A549 treated with AZD2906 at 1 μM for 4 hours (cell line): ENCODE measurements around the gene GIMAP4. TPM values are rescaled to one million over a fixed set of nuclear protein-coding genes. Genes with fewer than 3 reads are reported as not detected.

Source experiments
- total RNA-seq: library from RNA; stranded (reverse); fragments of 200-300 nt; extraction: Qiagen RNA extraction; gene quantifications from 5 replicates; pipeline ENCODE4 v1.2.3, GENCODE V29; 2022

Gene GIMAP4
- total RNA-seq, result not detected in 5 replicates

DNA sequence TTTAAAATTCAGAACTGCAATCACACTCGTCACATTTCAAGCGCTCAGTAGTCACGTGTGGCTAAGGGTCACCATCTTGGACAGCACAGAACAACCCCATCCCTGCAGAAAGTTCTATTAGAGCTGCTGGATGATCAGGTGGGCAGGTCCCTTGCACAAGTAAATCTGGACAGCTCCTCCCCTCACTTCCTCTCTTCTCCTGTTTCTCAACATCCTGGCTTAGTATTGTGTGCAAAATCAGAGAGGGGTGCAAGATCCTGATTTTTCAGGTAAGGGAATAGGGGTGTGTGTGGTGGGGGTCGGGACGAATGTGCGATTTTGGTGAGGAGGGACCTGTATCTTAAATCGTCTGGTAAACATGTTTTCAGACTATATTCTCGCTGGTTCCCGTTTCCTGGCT, at the start of gene GIMAP4:
TSS of gene GIMAP4 (plus strand) at position 222 of the 400 bp plus-strand sequence. CDS start 2,512 bp downstream, outside the sequence.

Other genes starting within 250 kb of the GIMAP4 start
- gene LRRC61, start 244.0 kb upstream of the GIMAP4 start, total RNA-seq, result 0.06 to 0.15 TPM (median 0.10 TPM) in 5 replicates
- gene ACTR3C, start 243.8 kb upstream of the GIMAP4 start, total RNA-seq, result 0.06 to 0.07 TPM in 2 of 5 replicates, not detected in the others
- not detected in 5 replicates for gene RARRES2, start 225.8 kb upstream of the GIMAP4 start, total RNA-seq
- gene REPIN1, start 198.6 kb upstream of the GIMAP4 start, total RNA-seq, result 69.8 to 83.9 TPM (median 81.6 TPM) in 5 replicates
- 4.4 to 7.3 TPM (median 6.4 TPM) in 5 replicates for gene ZNF775, start 188.1 kb upstream of the GIMAP4 start, total RNA-seq
- gene GIMAP8, start 116.8 kb upstream of the GIMAP4 start, total RNA-seq, result 0.01 TPM in 1 of 5 replicates, not detected in the others
- gene GIMAP7, start 52.5 kb upstream of the GIMAP4 start, total RNA-seq, result not detected in 5 replicates
- gene GIMAP6, start 65.0 kb downstream of the GIMAP4 start, total RNA-seq, result not detected in 5 replicates
- not detected in 5 replicates for gene GIMAP2, start 118.3 kb downstream of the GIMAP4 start, total RNA-seq
- not detected in 5 replicates for gene GIMAP1, start 149.2 kb downstream of the GIMAP4 start, total RNA-seq
- gene GIMAP5, start 170.0 kb downstream of the GIMAP4 start, total RNA-seq, result 0.05 to 0.11 TPM (median 0.08 TPM) in 3 of 5 replicates, not detected in the others
- 0.06 to 0.17 TPM (median 0.14 TPM) in 3 of 5 replicates, not detected in the others for gene TMEM176B, start 233.0 kb downstream of the GIMAP4 start, total RNA-seq
- gene TMEM176A, start 233.4 kb downstream of the GIMAP4 start, total RNA-seq, result 0.16 TPM in 1 of 5 replicates, not detected in the others